GM11168 (cell line): ENCODE measurements around the gene CAPN3.

Experiments
- in situ Hi-C: fragments of 300-500 bp; cut with MboI; formaldehyde crosslinking; loops from one replicate; pipeline ENCODE4 v1.12.0; 2022; ENCODE audit warnings: low sequenced_read_pairs; ENCODE audit not compliant: unreplicated experiment

The CAPN3 gene

DNA sequence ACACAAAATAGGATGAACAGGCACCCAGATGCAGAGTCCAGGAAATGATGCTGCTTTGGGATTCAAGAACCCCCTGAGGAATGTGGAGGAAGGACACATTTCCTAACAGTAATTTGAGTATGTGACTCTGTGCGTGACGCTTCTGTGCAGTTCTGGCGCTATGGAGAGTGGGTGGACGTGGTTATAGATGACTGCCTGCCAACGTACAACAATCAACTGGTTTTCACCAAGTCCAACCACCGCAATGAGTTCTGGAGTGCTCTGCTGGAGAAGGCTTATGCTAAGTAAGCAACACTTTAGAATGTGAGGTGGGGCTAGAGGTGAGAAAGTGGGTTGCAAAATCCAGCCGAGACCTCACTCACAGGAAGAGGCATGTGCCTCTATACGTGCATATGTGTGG lies 28.3 kb downstream of the CAPN3 start:
- in situ Hi-C loops: no loop called here

DNA sequence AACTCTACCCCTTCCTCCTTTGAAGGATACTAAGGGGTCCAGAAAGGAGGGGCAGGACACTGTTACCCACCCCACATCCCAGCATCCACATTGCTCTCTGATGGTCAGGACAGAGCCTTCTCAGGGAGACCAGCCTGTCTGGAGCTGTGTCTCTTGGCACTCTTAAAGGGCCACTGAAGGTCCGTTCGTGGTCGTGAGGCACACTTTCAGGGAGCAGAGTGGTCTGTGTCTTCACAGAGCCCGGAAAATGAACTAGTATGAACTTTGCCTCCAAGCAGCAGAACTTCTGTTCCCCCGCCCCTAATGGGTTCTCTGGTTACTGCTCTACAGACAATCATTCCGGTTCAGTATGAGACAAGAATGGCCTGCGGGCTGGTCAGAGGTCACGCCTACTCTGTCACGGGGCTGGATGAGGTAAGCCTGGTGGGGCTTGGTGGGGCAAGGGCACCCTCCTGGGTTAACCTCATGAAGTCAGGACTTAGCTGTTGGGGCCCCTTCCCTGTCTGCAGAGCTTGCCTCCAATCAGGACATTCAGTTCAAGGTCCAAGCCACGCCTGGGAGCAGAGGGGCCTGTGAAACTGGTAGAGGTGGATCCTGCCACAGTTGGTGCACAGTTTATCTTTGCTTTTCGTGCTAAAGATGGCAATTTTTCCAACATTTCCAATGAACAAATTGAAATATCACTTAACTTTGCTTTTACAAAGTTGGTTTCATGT lies 33.2 kb downstream of the CAPN3 start:
- in situ Hi-C loops: no loop called here

DNA sequence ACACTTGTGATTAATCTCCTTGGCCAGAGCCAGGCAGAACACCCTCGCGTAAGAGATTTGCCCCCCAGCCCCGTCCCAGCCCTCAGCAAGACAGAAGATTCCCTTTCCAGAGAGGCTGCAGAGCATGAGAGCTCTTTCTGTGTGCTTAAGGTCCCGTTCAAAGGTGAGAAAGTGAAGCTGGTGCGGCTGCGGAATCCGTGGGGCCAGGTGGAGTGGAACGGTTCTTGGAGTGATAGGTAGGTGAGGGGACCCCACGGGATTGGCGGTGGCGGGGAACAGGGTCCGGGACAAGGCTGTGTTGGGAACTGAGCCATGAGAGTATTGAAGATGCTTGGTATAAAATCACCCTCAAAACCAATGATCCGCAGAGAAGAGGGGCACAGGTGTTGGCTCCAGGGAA lies 34.8 kb downstream of the CAPN3 start:
- in situ Hi-C loops: no loop called here

DNA sequence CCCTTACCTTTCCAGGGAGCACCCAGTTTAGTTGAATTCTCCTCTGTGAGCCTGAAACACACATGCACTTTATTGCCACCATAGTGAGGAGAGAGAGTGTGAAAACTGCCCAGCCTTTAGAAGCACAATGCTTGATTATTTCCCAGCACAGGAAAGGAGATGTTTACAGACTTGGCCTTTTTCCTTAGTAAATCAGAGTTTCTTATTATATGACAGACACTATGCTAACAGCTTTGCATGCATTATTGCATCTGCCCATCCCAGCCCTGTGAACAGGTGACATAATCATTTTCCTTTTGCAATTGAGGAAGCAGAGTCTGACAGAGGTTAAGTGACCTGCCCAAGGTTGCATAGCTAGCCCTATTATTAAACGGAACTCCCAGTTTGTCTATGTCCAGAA lies 36.5 kb downstream of the CAPN3 start:
- in situ Hi-C loops: no loop called here

DNA sequence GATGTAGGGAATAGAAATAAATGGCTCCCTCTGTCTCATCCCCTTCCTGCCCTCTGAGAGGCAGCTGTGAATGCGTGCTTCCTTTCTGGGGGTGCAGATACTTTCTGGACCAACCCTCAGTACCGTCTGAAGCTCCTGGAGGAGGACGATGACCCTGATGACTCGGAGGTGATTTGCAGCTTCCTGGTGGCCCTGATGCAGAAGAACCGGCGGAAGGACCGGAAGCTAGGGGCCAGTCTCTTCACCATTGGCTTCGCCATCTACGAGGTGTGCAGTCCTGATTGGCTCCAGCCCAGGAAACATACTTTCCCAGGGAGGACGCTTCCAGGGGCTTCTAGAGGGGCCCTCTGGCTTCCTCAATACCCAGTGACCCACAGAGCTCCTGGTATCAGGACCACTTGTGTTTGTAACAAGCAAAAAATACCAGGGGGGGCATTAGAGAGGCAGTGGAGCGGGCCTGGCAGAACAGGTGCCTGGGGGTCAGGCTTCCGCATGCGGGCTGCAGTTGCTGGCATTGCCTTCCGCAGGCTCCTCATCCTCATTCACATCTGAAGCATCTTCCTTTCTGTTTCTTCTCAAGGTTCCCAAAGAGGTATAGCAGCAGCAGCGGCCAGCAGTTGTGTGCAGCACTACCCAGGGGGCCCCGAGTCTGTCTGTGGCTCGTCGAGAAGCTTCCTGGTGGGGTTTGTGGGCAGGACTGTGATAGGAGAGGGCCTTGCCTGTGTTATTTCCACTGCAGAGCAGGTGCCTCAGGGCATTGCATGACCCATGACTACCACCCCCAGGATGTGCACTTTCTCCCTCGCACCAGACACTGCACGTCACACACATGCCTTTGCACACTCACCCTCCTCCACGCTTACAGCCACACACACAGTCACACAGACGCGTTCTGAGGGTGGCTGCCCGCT lies 42.5 kb downstream of the CAPN3 start:
- in situ Hi-C loops: no loop called here

DNA sequence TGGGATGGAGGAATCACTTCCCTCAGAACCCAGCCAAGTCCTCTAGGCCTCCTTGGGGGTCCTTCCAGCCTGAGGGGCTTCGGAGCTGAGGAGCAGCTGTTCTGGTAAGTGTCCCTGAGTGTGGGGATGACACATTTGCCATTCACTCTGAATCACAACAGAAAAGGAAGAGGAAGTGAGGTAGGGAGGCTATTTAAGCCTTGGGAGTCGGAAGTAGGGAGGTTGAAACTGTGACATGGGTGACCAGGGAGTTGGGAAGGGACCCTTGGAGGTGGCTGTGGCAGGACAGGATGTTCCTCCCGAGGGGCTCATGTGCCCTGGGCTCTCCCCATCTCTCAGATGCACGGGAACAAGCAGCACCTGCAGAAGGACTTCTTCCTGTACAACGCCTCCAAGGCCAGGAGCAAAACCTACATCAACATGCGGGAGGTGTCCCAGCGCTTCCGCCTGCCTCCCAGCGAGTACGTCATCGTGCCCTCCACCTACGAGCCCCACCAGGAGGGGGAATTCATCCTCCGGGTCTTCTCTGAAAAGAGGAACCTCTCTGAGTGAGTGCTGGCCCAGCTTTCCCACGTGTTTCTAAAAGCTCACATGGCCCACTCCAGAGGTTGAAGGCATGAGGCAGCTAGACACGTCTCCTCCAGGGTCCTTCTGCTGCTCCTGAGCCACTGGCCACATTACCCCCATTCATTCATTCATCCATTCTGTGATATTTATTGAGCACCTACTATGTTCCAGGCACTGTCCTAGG lies 43.3 kb downstream of the CAPN3 start:
- in situ Hi-C loops: no loop called here

DNA sequence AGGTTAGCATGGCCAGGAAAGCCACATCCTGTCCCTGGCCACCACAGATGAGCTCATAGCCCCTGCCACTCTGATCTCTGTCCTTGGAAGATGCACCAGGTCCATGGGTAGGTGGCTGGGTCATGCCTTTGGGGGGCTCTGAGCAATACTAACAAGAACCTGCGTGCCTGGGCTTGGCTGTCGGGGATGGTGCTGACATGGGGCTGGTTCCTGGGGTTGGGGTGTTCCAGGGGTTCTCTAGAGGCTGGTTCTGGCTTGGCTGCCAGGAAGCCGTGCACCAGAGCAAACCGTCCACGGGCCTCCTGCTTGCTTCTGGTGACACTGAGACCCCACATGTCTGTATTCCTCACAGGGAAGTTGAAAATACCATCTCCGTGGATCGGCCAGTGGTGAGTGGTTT lies 44.1 kb downstream of the CAPN3 start:
- in situ Hi-C loops: no loop called here

DNA sequence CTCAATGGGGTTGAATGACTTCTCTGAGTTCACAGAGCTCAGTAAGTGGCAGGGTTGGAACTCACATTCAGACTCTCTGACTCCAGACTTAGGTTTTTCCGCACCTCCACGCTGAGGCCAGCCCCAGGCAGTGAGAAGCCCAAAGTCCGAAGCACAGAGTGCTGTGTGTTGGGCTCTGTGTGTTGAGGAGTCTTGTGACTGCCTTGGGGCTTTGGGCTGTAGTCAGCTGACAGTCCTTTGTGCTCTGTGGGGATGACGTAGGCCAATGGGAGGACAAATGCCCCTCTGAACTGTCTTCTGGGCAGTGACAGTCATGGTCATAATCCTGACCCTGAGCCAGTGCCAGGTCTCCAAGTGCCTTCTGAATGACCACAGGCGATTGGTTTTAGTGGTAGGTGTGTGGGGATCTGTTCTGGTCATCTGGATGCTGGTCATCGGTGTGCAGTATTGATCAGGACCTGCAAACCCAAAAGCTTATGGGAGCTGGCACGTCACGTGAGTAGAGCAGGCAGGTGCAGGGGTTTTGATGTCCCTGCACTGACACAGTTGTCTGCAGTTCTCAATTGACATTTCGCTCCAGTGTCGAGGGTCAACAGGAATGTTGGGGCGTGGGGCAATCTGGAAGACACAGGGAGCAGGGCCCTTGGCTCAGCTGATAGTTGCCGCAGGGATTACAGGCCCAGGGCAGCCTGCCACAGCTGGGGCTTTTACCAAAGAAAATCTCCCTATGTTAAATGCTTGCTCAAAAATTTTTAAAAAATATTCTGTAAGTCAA lies 45.3 kb downstream of the CAPN3 start:
- in situ Hi-C loops: no loop called here

DNA sequence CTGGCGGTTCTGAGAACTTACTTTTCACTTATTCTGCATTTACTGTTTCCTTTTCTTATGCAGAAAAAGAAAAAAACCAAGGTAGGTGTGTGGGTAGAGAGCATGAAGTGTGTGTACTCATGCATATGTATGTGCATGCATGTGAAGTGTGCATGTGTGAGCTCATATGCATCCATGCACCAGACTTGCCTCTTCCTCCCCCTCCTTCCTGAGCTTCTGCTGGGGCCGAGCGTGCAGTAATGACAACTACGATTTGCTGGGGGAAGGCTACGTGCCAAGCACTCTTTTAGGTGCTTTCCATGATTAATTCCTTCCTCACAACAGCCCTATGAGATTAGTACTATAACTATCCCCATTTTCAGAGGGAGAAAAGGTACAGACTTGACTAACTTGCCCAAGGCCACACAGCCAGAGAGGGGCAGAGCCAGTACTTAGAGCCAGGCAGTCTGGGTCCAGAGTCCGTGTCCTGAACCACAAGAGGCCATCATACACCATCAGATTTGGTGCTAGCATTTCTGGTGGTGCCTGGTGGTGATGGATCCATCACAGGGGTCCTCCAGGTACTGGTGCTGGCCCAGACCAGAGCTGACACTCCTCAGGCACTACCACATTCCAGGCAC lies 46.7 kb downstream of the CAPN3 start:
- in situ Hi-C loops: no loop called here

DNA sequence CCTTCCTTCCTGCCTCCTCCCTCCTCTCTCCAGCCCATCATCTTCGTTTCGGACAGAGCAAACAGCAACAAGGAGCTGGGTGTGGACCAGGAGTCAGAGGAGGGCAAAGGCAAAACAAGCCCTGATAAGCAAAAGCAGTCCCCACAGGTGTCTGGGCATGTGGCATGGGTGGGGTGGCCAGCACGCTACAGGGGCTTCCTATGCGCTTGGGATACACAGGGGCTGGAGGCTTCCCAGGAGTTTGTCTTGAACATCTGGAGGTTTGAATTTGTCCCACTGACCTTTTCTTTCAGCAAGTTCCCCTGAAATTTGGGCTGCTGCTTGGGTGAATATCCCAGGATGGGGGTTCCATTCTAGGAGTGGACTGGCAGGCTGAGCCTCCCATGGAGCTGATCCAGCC lies 48.9 kb downstream of the CAPN3 start:
- in situ Hi-C loops: no loop called here

DNA sequence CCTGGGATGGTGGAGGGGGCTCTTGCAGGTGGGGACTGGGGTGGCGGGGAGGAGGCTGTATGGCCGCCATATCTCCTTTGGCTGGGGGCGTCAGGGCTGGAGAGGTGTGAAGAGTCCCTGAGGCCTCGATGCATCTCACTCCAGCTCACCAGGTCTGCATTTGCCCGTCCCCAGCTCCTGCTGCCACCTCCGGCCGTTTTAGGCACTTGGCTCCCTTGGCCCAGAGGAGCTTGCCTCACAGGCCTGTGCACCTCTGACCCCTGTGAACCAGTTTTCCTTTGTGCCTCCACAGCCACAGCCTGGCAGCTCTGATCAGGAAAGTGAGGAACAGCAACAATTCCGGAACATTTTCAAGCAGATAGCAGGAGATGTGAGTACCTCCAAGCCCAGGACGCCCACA lies 49.7 kb downstream of the CAPN3 start:
- in situ Hi-C loops: no loop called here

DNA sequence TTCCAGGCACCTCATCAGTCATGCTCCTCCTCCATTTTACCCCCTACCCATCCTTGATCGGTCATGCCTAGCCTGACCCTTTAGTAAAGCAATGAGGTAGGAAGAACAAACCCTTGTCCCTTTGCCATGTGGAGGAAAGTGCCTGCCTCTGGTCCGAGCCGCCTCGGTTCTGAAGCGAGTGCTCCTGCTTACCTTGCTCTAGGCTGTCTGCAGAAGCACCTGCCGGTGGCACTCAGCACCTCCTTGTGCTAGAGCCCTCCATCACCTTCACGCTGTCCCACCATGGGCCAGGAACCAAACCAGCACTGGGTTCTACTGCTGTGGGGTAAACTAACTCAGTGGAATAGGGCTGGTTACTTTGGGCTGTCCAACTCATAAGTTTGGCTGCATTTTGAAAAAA lies 52.6 kb downstream of the CAPN3 start:
- in situ Hi-C loops: no loop called here

DNA sequence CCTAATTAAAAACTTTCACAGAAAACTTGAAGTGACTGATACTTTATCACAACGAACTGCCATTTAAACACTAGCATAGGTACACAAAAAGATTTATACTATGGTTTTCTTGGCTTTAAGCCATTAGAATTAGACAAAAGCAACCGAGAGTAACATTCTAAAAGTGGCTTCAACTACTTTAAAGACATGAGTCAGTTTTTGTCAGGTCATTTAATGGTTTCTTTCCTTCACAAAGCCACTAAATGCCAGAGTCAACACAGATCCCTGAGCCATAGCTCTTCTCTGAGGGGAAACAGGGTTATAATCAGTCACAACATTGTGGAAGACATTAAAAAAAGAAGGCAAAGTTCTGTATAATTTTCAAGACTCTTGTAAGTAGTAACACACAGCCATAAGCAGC lies 54.6 kb downstream of the CAPN3 start:
- in situ Hi-C loops: no loop called here

DNA sequence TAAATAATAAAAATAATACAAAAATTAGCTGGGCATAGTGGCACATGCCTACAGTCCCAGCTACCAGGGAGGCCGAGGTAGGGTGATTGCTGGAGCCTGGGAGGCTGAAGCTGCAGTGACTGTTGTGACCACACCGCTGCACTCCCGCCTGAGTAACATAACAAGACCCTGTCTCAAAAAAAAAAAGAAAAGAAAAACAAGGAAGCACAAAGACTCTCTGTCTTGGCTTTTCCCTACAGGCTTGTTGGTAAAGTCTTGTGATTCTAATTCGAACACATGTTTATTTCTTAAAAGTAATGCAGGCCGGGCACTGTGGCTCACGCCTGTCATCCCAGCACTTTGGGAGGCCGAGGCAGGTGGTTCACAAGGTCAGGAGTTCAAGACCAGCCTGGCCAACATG lies 60.1 kb downstream of the CAPN3 start:
- in situ Hi-C loops: no loop called here

DNA sequence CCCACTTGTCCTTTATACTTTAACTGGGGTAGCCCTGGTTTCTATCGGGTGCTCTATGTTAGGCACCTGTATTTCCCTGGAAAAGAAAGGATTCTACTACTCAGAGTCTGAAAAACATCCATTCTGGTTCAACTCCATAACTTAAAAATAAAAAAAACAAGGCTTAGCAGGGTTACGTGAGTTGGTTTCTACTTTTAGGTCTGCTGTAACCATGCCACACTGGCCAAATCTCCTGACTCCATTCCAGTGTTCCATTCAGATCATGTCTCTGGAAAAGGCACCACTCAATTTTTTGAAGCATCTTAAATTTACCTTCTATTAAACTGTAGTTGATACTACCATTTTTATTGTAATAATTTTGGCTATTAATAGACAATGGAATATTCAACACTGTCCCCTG lies 62.1 kb downstream of the CAPN3 start:
- in situ Hi-C loops: no loop called here

DNA sequence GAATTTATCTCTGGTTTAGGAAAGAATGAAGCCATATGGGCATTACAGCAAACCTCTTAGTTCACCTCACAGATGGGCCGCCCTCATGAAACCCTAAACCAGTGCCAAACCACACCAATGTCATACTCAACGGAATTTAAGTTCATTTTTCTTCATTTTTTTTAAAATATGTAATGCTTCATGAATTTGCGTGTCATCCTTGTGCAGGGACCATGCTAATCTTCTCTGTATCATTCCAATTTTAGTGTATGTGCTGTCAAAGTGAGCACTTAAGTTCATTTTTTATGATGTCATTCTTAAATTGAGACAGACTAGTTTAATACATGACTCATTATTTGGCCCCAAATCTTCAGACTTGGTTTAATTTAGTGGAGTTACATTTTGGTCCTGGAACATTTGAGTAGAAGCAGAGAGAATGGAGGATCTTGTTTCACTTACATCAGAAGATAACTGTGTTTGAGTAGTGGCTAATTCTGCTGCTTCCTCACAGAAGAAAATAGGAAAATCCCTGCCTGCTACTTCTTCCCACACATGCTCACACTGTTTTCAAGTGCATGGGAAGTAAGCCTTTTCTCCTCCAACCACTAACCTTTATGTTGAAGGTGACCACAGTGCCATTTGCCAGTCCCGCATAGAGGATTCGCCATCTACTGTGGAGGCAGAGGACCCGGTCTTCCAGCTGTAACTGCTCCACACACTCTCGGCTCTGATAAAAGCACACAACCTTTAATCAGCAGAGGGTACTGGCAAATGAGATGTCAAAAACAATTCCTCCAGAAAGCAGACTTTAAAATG lies 68.3 kb downstream of the CAPN3 start:
- in situ Hi-C loops: no loop called here

DNA sequence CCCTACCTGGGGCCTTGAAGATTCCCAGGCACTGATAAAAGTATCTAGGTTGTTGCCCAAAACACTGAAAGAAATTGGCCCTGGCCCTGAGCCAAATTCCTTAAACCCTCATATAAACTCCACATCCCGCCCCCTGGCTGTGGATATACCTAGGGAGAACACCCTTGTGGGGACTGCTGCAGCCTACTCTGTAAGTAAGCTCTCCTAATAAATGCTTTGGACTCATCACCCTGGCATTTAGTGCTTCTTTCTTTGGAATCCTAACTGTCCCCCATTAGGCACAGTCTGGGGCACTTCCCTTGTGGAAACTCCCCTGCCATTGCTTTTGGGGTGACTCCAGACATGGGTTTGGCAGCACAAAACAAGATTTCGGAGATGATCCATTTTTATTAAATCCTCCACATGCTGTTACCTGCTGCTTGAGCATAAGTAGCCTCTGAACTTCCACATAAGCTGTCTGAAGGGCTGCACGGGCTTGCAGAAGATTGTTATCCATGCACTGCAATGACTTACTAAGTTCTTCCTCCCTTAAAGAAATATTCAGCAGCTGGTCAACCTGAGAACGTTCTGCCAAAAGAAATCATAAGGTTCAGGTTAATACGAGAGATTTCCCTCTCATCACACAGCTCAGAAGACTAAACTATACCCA lies 85.2 kb downstream of the CAPN3 start:
- in situ Hi-C loops: no loop called here

DNA sequence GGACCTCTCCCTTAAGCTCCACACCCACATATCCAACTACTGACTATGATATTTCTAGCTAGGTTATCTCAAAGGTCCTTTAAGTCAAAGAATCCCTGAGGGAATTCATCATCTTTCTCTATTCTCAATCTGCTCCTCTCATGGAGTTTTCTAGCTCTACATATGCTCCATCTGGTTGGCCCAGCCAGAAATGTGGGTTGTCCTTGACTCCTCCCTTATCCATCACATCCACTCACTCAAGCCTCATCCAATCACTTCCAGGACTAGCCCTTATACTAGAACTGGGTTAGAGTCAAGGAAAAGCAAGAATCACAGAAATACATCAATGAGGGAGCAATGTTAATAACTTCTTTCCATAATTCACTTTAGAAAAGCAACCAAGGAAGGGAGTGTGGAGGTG lies 86.2 kb downstream of the CAPN3 start:
- in situ Hi-C loops: no loop called here

DNA sequence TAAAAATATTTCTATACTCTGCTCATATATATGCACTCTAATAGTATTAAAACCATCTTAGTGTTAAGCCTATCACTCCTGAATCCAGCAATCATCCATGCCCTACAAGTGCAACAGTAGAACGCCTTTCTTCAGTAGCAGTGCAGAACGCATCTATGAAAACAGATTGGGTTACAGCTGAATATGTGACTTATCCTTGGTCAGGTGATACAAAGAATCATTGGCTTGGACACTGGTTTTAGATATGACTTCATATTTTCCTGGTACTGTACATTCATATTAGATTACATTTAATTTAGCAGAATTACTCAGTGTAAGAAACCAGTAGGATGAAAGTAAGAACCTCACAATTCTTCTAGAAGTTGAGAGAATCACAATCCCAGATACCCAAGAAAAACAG lies 88.3 kb downstream of the CAPN3 start:
- in situ Hi-C loops: no loop called here
